Upper lobe of left lung (tissue), 4 donors: ENCODE measurements around the gene SHKBP1.

Source experiments
- CTCF ChIP-seq, 6 experiments: fragments of 450-650 bp in 4 of 6; fragments of 200-600 bp in 2 of 6; sonication (generic) in 2 of 6; IDR thresholded peaks; one replicate each; pipeline ENCODE4 v1.5.1; 2016 to 2019; ENCODE audit warnings: antibody characterized with exemption in 6 of 6
- EP300 ChIP-seq, 4 donors: sonication (generic); formaldehyde crosslinking; IDR thresholded peaks; one replicate each; pipeline ENCODE4 v1.5.1; 2017; ENCODE audit warnings: antibody characterized with exemption in 4 of 4, control low read depth in 2 of 4
- POLR2A ChIP-seq, 4 donors: fragments of 450-650 bp; IDR thresholded peaks; one replicate each; pipeline ENCODE4 v1.5.1; 2016 to 2017; ENCODE audit warnings: antibody characterized with exemption in 4 of 4, mild to moderate bottlenecking in 2 of 4

- TF ChIP-seq POLR2A (IDR thresholded peaks at IDR 0.05) (no peak), EP300 (IDR thresholded peaks at IDR 0.05) (no peak), CTCF (IDR thresholded peaks at IDR 0.05) (no peak)
These were observed 12.4 kb downstream of the SHKBP1 start for GRCh38 chr19:40588926-40589569.
